Retinal pigment epithelial cell (primary cell): Measurements from ENCODE around the gene PRRG1.

Experiments
- DNase-seq: peaks from one replicate; pipeline ENCODE4 v3.0.0-alpha.2; 2010; ENCODE audit warnings: low read depth
- H3K4me3 ChIP-seq: 2 replicates; pipeline ENCODE4 v1.5.1; 2011; ENCODE audit warnings: mild to moderate bottlenecking, low read length, control low read depth, moderate library complexity
- TF ChIP-seq, protein P1 (sequence below): conservative IDR thresholded peaks from 2 replicates; pipeline ENCODE4 v1.5.1; 2011; ENCODE audit warnings: low read depth, low read length, control low read depth, inconsistent platforms

The PRRG1 gene

DNA sequence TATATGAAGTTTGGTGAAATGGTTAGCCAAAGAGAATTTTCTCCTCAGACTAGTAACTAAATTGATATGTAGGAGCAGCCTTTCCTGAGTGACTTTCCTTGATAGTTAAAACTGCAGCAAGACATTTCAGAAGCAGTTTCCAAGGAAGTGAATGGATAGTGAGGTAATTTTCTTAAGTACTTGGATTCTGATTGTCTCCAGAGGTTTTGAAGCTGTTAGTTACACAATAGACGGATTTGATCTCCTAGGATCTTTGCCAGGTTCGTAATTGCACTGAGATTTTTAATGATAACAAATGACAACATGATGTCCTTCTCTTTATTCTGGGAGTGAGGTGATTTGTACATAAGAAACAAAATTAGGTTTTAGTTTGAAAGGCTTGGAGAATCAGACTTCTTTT lies 29.2 kb downstream of the PRRG1 start:
- TF ChIP-seq, protein P1, sequence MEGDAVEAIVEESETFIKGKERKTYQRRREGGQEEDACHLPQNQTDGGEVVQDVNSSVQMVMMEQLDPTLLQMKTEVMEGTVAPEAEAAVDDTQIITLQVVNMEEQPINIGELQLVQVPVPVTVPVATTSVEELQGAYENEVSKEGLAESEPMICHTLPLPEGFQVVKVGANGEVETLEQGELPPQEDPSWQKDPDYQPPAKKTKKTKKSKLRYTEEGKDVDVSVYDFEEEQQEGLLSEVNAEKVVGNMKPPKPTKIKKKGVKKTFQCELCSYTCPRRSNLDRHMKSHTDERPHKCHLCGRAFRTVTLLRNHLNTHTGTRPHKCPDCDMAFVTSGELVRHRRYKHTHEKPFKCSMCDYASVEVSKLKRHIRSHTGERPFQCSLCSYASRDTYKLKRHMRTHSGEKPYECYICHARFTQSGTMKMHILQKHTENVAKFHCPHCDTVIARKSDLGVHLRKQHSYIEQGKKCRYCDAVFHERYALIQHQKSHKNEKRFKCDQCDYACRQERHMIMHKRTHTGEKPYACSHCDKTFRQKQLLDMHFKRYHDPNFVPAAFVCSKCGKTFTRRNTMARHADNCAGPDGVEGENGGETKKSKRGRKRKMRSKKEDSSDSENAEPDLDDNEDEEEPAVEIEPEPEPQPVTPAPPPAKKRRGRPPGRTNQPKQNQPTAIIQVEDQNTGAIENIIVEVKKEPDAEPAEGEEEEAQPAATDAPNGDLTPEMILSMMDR = no peak
- H3K4me3 ChIP-seq = no peak overlapping the region
- no peak for DNase-seq

- TF ChIP-seq, protein P1 = no peak
- H3K4me3 ChIP-seq = no peak overlapping the region
- DNase-seq = no peak
Observed at GRCh38 chrX:37378830-37379229, 29.7 kb downstream of the PRRG1 start.

- H3K4me3 ChIP-seq = no peak overlapping the region
- TF ChIP-seq, protein P1 = no peak
- DNase-seq = no peak
Observed at GRCh38 chrX:37380256-37380655, 31.1 kb downstream of the PRRG1 start.

DNA sequence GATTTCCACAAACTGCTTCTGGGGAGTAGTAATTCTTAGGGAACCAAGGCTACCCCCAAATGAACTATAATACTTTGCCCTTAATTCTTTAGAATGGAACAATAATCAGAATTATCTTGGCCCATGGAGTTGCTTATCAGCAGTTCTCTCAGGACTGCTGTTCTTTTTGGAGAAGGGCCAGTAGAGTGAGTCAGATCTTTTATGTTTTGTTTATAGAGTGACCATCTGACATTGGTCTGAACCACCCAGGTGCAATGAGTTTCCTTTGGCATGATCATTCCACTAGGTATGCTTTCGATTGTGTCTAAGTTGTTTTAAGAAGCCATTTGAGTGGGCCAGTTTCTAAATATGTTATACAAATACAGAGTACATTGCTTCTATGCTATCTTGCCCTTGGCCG lies 31.8 kb downstream of the PRRG1 start:
- no peak overlapping the region for H3K4me3 ChIP-seq
- no peak for DNase-seq
- TF ChIP-seq, protein P1 = no peak

DNA sequence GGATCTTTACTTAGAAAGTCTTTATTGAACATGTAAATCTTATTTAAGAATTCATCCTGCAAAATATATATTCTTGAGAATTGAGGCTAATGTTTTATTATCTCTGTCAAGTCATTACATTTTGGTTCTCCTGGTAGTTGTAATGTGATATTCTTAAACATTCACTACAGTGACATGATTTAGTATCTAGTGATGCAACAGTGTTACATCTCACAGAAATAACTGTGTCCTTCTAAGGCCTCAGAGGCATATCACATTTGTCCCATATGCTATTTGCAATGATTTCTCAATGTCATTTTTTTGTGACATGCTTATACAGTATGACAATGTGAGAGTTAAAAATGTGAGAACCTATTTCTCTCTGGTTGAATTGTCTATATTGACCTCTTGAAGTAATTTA lies 34.1 kb downstream of the PRRG1 start:
- no peak for DNase-seq
- no peak overlapping the region for H3K4me3 ChIP-seq
- TF ChIP-seq, protein P1 = no peak

DNA sequence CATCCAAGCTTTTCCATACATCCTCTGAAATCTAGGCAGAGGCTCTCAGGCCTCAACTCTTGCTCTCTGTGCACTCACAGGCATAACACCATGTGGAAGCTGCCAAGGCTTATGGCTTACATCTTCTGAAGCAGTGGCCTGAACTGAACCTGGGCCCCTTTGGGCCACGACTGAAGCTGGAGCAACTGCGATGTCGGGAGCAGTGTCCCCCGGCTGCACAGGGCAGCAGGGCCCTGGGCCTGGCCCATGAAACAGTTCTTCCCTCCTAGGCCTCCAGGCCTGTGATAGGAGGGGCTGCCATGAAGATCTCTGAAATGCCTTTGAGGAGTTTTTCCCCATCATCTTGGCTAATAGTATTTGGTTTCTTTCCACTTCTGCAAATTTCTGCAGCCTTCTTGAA lies 39.2 kb downstream of the PRRG1 start:
- TF ChIP-seq, protein P1 = no peak
- no peak for DNase-seq
- no peak overlapping the region for H3K4me3 ChIP-seq

GRCh38 chrX:37405956-37406355 lies 56.8 kb downstream of the PRRG1 start:
- TF ChIP-seq, protein P1 = no peak
- no peak overlapping the region for H3K4me3 ChIP-seq
- peak; percentile 19 for DNase-seq
